ENCODE data around the gene SDK1. TPM values are rescaled to one million over a fixed set of nuclear protein-coding genes. Genes with fewer than 3 reads are reported as not detected.

Gene SDK1
- total and polyA plus RNA-seq, 2 of the 8 experiments (the other 6 are each of a cell fraction or from before 2014, with no cell fraction given) = 3.3 to 7.2 TPM

DNA sequence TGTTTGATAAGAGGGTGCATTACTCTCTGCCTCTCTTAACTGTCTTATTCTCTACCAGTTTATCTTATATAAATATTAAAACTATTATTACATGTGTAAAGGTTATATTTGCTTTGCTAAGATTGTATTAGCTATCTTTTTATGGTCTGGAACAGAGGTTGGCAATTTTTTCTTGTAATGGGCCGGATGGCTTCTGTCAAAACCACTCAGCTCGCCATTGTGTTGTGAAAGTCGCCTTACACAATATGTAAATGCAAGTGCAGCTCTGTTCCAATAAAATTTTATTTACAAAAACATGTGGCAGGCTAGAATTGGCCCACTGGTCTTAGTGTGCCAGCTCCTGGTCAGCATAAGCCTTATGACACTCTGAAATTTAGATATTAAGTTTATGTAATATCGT is 185.8 kb downstream of the SDK1 start:
- WGBS, 2 experiments (ENCODE audit: extremely low coverage in 1 of 2, insufficient coverage in 1 of 2, insufficient read length in 1 of 2, insufficient replicate concordance in 2 of 2, low coverage in 1 of 2, low lambda C conversion rate in 2 of 2, missing lambda C conversion rate in 1 of 2) = 89% methylated on average over 4 of the region's 4 CpGs; no CpG with 5 or more reads in 1 of the 2 experiments
- no peak overlapping the region for H3K14ac ChIP-seq (ENCODE audit: insufficient read length)
- H3K18ac ChIP-seq (ENCODE audit: extremely low read depth, low read length) = no peak overlapping the region
- no peak overlapping the region for H3K27ac ChIP-seq (ENCODE audit: low read depth, low read length)
- H2BK15ac ChIP-seq (ENCODE audit: low read length) = no peak overlapping the region
- H3K4me2 ChIP-seq (ENCODE audit: insufficient read depth in 1 of 2, low read depth in 2 of 2, low read length in 2 of 2) = no peak overlapping the region
- POLR2A ChIA-PET (ENCODE audit: partially characterized antibody) = no interaction called here
- no peak overlapping the region for H4K91ac ChIP-seq (replicated peaks; ENCODE audit: insufficient read length, low read length)
- H2AFZ ChIP-seq (ENCODE audit: low read length) = no peak overlapping the region
- H3K79me1 ChIP-seq (ENCODE audit: low read depth, low read length) = no peaks in the 10 kb centered on the region
- H2BK20ac ChIP-seq (ENCODE audit: low read length) = no peak overlapping the region
- DNase-seq (ENCODE audit: low read depth in 1 of 2, low spot score in 2 of 2) = no peak
- no peaks in the 10 kb centered on the region for H3K9me3 ChIP-seq (ENCODE audit: insufficient read depth in 2 of 2, low read depth in 1 of 2, low read length in 1 of 2)
- H2BK120ac ChIP-seq (replicated peaks; ENCODE audit: low read depth, low read length) = no peak overlapping the region
- no peak overlapping the region for H3K4ac ChIP-seq (replicated peaks; ENCODE audit: insufficient read length, low read depth, low read length)
- no peak overlapping the region for H2BK5ac ChIP-seq (ENCODE audit: low read depth, low read length)
- H4K5ac ChIP-seq (ENCODE audit: insufficient read length, low read depth, low read length) = no peak overlapping the region
- no peak for TF ChIP-seq ASH2L (IDR thresholded peaks at IDR 0.05; ENCODE audit: low read length)
- TF ChIP-seq TAF1 (IDR thresholded peaks at IDR 0.05; ENCODE audit: low read depth, low read length) = no peak
- TF ChIP-seq NANOG (IDR thresholded peaks at IDR 0.05; ENCODE audit: insufficient read depth, low read depth, low read length, poor library complexity, severe bottlenecking) = no peak
- no peak for TF ChIP-seq NRF1 (IDR thresholded peaks at IDR 0.05; ENCODE audit: low read depth, low read length)
- TF ChIP-seq BACH1 (IDR thresholded peaks at IDR 0.05; ENCODE audit: low read length) = no peak
- TF ChIP-seq SP4 (IDR thresholded peaks at IDR 0.05; ENCODE audit: low read length) = no peak
- no peak for TF ChIP-seq CBX8 (IDR thresholded peaks at IDR 0.05; ENCODE audit: borderline replicate concordance, low read depth, low read length)
- no peak for TF ChIP-seq TEAD4 (IDR thresholded peaks at IDR 0.05; ENCODE audit: low read depth, low read length)
- no peak for TF ChIP-seq SP1 (IDR thresholded peaks at IDR 0.05; ENCODE audit: low read depth, low read length)
- TF ChIP-seq RFX5 (IDR thresholded peaks at IDR 0.05; ENCODE audit: borderline replicate concordance, low read depth, low read length) = no peak
- H4K20me1 ChIP-seq (replicated peaks in 1 of 2; ENCODE audit: control insufficient read depth in 1 of 2, insufficient read depth in 2 of 2, low read length in 2 of 2) = no peaks in the 10 kb centered on the region
- no peak overlapping the region for H2AK5ac ChIP-seq (ENCODE audit: low read depth, low read length)
- H3K27me3 ChIP-seq (replicated peaks in 1 of 4; ENCODE audit: control insufficient read depth in 3 of 4, extremely low read depth in 1 of 4, insufficient read depth in 3 of 4, low read length in 3 of 4) = no peaks in the 10 kb centered on the region
- H3K56ac ChIP-seq (replicated peaks; ENCODE audit: insufficient read length, low read depth, low read length) = no peak overlapping the region
- CTCF ChIA-PET (ENCODE audit: partially characterized antibody) = interaction anchor here (1.0 kb wide), 1 partner anchor 186 kb away, joined by 3 read pairs; no protein-coding TSS in a partner anchor
- H3K23ac ChIP-seq (ENCODE audit: insufficient read length) = no peak overlapping the region
- H3K79me2 ChIP-seq (ENCODE audit: control insufficient read depth in 1 of 2, insufficient read depth in 2 of 2, low read length in 2 of 2) = no peaks in the 10 kb centered on the region
- no peak overlapping the region for H2BK12ac ChIP-seq (ENCODE audit: low read depth, low read length)
- FAIRE-seq = no peak
- H3K36me3 ChIP-seq (ENCODE audit: control insufficient read depth in 2 of 4, insufficient read depth in 4 of 4, low read length in 3 of 4) = no peaks in the 10 kb centered on the region
- H4K8ac ChIP-seq (ENCODE audit: extremely low read depth, insufficient read depth, low read length) = no peak overlapping the region
- H3K4me3 ChIP-seq (ENCODE audit: extremely low read depth in 1 of 4, insufficient read depth in 2 of 4, low read depth in 3 of 4, low read length in 4 of 4) = no peak overlapping the region
- H3K23me2 ChIP-seq (ENCODE audit: low read depth, low read length) = no peaks in the 10 kb centered on the region
- H3K4me1 ChIP-seq (replicated peaks in 1 of 4; ENCODE audit: control insufficient read depth in 3 of 4, insufficient read depth in 4 of 4, low read length in 3 of 4) = no peaks in the 10 kb centered on the region; a peak in 1 of 7 replicates
- H3K9ac ChIP-seq (replicated peaks in 1 of 4; ENCODE audit: extremely low read depth in 1 of 4, low read depth in 3 of 4, low read length in 3 of 4) = no peak overlapping the region
